Karpas-422 (cell line): ENCODE results near the gene SFXN1. TPM values are rescaled to one million over a fixed set of nuclear protein-coding genes. Genes with fewer than 3 reads are reported as not detected.
A peak's percentile ranks its signal among the peaks of the same experiment; 100 is the strongest.

Experiments used
- DNase-seq: peaks from one replicate; pipeline ENCODE4 v3.0.0-alpha.2; 2015
- H2AFZ ChIP-seq: fragments of 200-600 bp; sonication (generic); 2 replicates; pipeline ENCODE4 v1.6.1; 2014; ENCODE audit warnings: antibody characterized with exemption, low read length, mixed read lengths
- H3K27ac ChIP-seq: fragments of 200-600 bp; sonication (generic); 2 replicates; pipeline ENCODE4 v1.5.1; 2014; ENCODE audit warnings: mild to moderate bottlenecking, low read length, moderate library complexity
- H3K27me3 ChIP-seq: fragments of 200-600 bp; sonication (generic); 2 replicates; pipeline ENCODE4 v1.6.1; 2014; ENCODE audit warnings: low read length, mixed read lengths
- H3K36me3 ChIP-seq: fragments of 200-600 bp; sonication (generic); 2 replicates; pipeline ENCODE4 v1.6.1; 2014; ENCODE audit warnings: low read length, mixed read lengths; ENCODE audit not compliant: insufficient read depth
- H3K4me1 ChIP-seq: fragments of 200-600 bp; sonication (generic); 2 replicates; pipeline ENCODE4 v1.6.1; 2014; ENCODE audit warnings: mild to moderate bottlenecking, low read length, mixed read lengths
- H3K4me2 ChIP-seq: fragments of 200-600 bp; sonication (generic); 2 replicates; pipeline ENCODE4 v1.6.1; 2014; ENCODE audit warnings: low read length, low read depth, mild to moderate bottlenecking; ENCODE audit not compliant: poor library complexity, severe bottlenecking
- H3K4me3 ChIP-seq: fragments of 200-600 bp; sonication (generic); 2 replicates; pipeline ENCODE4 v1.5.1; 2014; ENCODE audit warnings: mild to moderate bottlenecking, antibody characterized with exemption, low read length, mixed read lengths
- H3K79me2 ChIP-seq: fragments of 200-600 bp; sonication (generic); 2 replicates; pipeline ENCODE4 v1.6.1; 2014; ENCODE audit warnings: mild to moderate bottlenecking, low read length, mixed read lengths
- H3K9ac ChIP-seq: fragments of 200-600 bp; sonication (generic); 2 replicates; pipeline ENCODE4 v1.6.0; 2014; ENCODE audit warnings: low read length
- H3K9me2 ChIP-seq: fragments of 200-600 bp; sonication (generic), shearing (Covaris generic); replicated peaks from 2 replicates; pipeline ENCODE4 v1.6.0; 2014; ENCODE audit warnings: mild to moderate bottlenecking, low read length, moderate library complexity; ENCODE audit not compliant: insufficient read depth
- H3K9me3 ChIP-seq: fragments of 300-700, 200-600 bp; sonication (generic); 2 replicates; pipeline ENCODE4 v1.6.1; 2014; ENCODE audit warnings: low read length, mixed read lengths
- H4K20me1 ChIP-seq: fragments of 200-600 bp; sonication (generic); 2 replicates; pipeline ENCODE4 v1.6.1; 2014; ENCODE audit warnings: mild to moderate bottlenecking, antibody characterized with exemption, low read length, low read depth; ENCODE audit not compliant: insufficient read depth
- total RNA-seq: library from RNA; depleted of rRNA; stranded (reverse); fragments of >200 nt; shearing (Covaris generic); gene quantifications from 2 replicates; pipeline ENCODE4 v1.2.3, GENCODE V29; 2014; ENCODE audit warnings: low replicate concordance

Gene SFXN1
- total RNA-seq, 1 experiment from 2014 or later = 87.3 TPM

- Histone ChIP-seq H2AFZ (no peak overlapping the region), H3K9ac (no peak overlapping the region), H4K20me1 (no peaks in the 10 kb centered on the region), H3K4me2 (no peak overlapping the region), H3K9me3 (no peaks in the 10 kb centered on the region), H3K79me2 (no peaks in the 10 kb centered on the region), H3K27ac (no peak overlapping the region), H3K9me2 (no peaks in the 10 kb centered on the region), H3K4me1 (no peaks in the 10 kb centered on the region), H3K36me3 (no peaks in the 10 kb centered on the region), H3K27me3 (0 out of 2 replicates have a peak, but pooled peaks cover 2% of the 10 kb centered on the region), H3K4me3 (no peak overlapping the region)
- no peak for DNase-seq
Measured at GRCh38 chr5:175461370-175461769, 17.0 kb upstream of the SFXN1 start.

DNA sequence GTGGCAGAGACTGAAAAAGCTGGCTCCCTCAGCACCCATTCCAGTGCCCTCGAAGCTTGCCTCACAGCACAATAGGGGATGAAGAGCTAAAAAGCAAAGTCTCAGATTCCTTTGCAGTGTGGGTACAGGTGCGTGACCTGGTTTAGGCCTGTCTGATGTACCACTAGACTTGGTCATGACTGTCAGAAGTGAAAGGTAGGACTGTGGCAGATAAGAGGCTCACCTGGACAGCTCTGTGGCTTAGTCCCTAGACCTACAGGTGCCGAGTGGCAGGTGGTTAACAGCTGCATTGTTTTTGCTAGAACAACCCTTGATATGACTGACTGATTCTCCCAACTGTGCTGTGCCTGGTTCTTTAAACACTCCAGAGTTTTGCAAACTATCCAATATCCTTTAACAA is 14.7 kb upstream of the SFXN1 start:
- no peaks in the 10 kb centered on the region for H3K4me1 ChIP-seq
- H3K9ac ChIP-seq = no peak overlapping the region
- no peaks in the 10 kb centered on the region for H3K36me3 ChIP-seq
- no peaks in the 10 kb centered on the region for H3K9me3 ChIP-seq
- no peak overlapping the region for H3K4me2 ChIP-seq
- no peaks in the 10 kb centered on the region for H3K79me2 ChIP-seq
- H4K20me1 ChIP-seq = no peaks in the 10 kb centered on the region
- H2AFZ ChIP-seq = no peak overlapping the region
- H3K9me2 ChIP-seq = no peaks in the 10 kb centered on the region
- 0 out of 2 replicates have a peak, but pooled peaks cover 2% of the 10 kb centered on the region for H3K27me3 ChIP-seq
- no peak for DNase-seq
- no peak overlapping the region for H3K4me3 ChIP-seq
- no peak overlapping the region for H3K27ac ChIP-seq

DNA sequence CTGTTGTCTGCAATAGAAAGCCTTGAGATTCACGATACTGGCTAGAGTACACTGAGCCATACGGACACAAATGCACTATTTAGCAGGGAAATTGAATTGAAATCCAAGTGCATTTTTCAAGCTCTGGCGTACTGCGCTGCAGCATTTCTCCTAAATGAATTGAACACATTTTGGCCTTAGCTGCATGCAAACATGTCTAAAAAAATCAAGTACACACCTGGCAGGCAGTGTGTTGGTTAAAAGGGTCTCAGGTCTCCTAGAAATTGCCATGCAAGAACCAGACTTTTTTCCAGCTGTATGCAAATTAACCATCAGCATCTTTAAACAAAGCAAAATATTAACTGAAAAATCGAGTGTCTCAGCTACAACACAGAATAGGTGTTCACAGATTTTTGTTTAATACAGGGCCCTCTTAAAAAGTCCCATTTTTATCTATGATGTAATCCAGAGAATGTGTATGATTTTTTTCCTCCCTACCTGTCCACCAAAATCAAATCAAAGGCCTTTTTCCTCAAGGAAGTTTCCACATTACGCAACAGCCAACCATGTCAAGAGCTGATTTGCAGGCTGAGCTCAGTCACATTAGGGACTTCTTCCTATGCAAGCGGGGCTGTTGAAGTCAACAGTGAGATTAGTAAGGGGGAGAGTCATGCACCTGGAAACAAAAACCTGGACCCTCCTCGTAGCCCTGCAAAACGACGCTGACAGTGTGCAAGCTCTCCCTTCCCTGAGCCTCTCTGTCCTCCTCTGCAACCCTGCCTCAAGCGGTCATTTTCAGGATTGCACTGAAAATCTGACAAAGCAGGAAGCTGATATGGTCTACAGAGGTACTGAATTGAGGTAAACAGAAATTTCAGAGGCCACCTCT is 14.1 kb upstream of the SFXN1 start:
- peak; percentile 85 for DNase-seq
- Histone ChIP-seq H3K27ac (no peak overlapping the region), H3K36me3 (no peaks in the 10 kb centered on the region), H3K9me2 (no peaks in the 10 kb centered on the region), H3K27me3 (0 out of 2 replicates have a peak, but pooled peaks cover 2% of the 10 kb centered on the region), H3K4me2 (no peak overlapping the region), H3K79me2 (no peaks in the 10 kb centered on the region), H3K9ac (no peak overlapping the region), H3K4me1 (no peaks in the 10 kb centered on the region), H4K20me1 (no peaks in the 10 kb centered on the region), H2AFZ (no peak overlapping the region), H3K4me3 (no peak overlapping the region), H3K9me3 (no peaks in the 10 kb centered on the region)

DNA sequence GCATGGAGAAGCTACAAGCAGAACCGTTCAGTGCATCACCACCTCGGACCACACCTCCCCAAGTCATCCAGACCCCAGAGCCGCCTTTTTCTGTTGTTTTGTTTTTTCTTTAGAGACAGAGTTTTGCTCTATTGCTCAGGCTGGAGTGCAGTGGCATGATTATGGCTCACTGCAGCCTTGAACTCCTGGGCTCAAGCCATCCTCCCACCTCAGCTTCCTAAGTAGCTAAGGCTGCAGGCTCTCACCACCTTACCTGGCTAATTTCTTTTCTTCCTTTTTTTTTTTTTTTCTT is 13.5 kb upstream of the SFXN1 start:
- H3K27ac ChIP-seq = no peak overlapping the region
- H4K20me1 ChIP-seq = no peaks in the 10 kb centered on the region
- H3K79me2 ChIP-seq = no peaks in the 10 kb centered on the region
- no peak overlapping the region for H3K4me2 ChIP-seq
- H3K27me3 ChIP-seq = 0 out of 2 replicates have a peak, but pooled peaks cover 2% of the 10 kb centered on the region
- H3K9me3 ChIP-seq = no peaks in the 10 kb centered on the region
- H3K4me1 ChIP-seq = no peaks in the 10 kb centered on the region
- no peak for DNase-seq
- no peaks in the 10 kb centered on the region for H3K9me2 ChIP-seq
- no peak overlapping the region for H3K9ac ChIP-seq
- H3K36me3 ChIP-seq = no peaks in the 10 kb centered on the region
- H2AFZ ChIP-seq = no peak overlapping the region
- H3K4me3 ChIP-seq = no peak overlapping the region

- no peaks in the 10 kb centered on the region for H4K20me1 ChIP-seq
- no peaks in the 10 kb centered on the region for H3K4me1 ChIP-seq
- H3K4me3 ChIP-seq = no peak overlapping the region
Measured at GRCh38 chr5:175465282-175465681, 13.1 kb upstream of the SFXN1 start.

DNA sequence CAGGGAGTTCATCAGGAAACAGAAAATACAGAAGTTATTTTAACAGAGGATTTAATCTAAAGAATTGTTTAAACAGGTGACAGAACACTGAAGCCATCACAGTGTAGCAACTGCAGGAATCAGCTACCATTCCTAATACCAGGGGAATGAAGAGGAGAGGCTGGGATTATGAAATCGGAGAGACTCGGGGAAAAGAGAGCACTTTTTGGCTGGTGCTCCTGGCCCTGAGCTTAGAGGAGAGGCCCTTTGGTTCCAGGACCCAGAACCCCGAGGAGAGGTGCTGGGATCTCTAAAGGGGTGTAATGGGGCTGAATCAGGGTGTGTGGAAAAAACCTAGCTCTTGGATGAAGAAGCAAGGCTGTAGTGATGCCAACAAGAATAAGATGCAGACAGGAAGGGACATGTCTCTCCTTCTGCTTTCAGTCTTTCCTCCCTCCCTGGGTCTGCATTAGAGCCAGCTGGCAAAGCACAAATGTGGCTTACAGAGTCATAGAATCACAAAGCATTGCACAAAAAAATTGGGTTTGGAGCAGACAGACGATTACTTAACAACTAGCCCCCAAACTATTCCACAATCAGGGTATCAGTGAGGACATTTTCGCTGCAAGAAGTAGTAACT is 11.6 kb upstream of the SFXN1 start:
- H4K20me1 ChIP-seq = no peaks in the 10 kb centered on the region
- no peaks in the 10 kb centered on the region for H3K4me1 ChIP-seq
- 0 out of 2 replicates have a peak, but pooled peaks cover 2% of the 10 kb centered on the region for H3K27me3 ChIP-seq
- DNase-seq = no peak
- no peaks in the 10 kb centered on the region for H3K79me2 ChIP-seq
- no peak overlapping the region for H3K4me3 ChIP-seq
- H3K27ac ChIP-seq = no peak overlapping the region
- no peaks in the 10 kb centered on the region for H3K9me2 ChIP-seq
- no peak overlapping the region for H3K4me2 ChIP-seq
- no peak overlapping the region for H2AFZ ChIP-seq
- H3K9ac ChIP-seq = no peak overlapping the region
- no peaks in the 10 kb centered on the region for H3K36me3 ChIP-seq
- no peaks in the 10 kb centered on the region for H3K9me3 ChIP-seq

More at GRCh38 chr5:175465282-175465681, 13.1 kb upstream of the SFXN1 start:
- DNase-seq = no peak
- no peaks in the 10 kb centered on the region for H3K9me2 ChIP-seq
- H3K9ac ChIP-seq = no peak overlapping the region
- no peaks in the 10 kb centered on the region for H3K36me3 ChIP-seq
- no peak overlapping the region for H3K4me2 ChIP-seq
- no peaks in the 10 kb centered on the region for H3K9me3 ChIP-seq
- no peak overlapping the region for H3K27ac ChIP-seq
- H3K79me2 ChIP-seq = no peaks in the 10 kb centered on the region
- no peak overlapping the region for H2AFZ ChIP-seq
- H3K27me3 ChIP-seq = 0 out of 2 replicates have a peak, but pooled peaks cover 2% of the 10 kb centered on the region

- no peak overlapping the region for H3K4me2 ChIP-seq
- no peaks in the 10 kb centered on the region for H3K4me1 ChIP-seq
- DNase-seq = no peak
- H3K36me3 ChIP-seq = no peaks in the 10 kb centered on the region
- no peaks in the 10 kb centered on the region for H3K79me2 ChIP-seq
- no peak overlapping the region for H3K27ac ChIP-seq
- 0 out of 2 replicates have a peak, but pooled peaks cover 2% of the 10 kb centered on the region for H3K27me3 ChIP-seq
- H2AFZ ChIP-seq = no peak overlapping the region
- H4K20me1 ChIP-seq = no peaks in the 10 kb centered on the region
- no peak overlapping the region for H3K9ac ChIP-seq
- H3K9me2 ChIP-seq = no peaks in the 10 kb centered on the region
- H3K9me3 ChIP-seq = no peaks in the 10 kb centered on the region
- H3K4me3 ChIP-seq = no peak overlapping the region
Measured at GRCh38 chr5:175467983-175468690, 10.2 kb upstream of the SFXN1 start.

- DNase-seq = no peak
- H3K9me2 ChIP-seq = no peaks in the 10 kb centered on the region
- H3K9me3 ChIP-seq = no peaks in the 10 kb centered on the region
- no peak overlapping the region for H3K4me2 ChIP-seq
- H3K4me1 ChIP-seq = no peaks in the 10 kb centered on the region
- H2AFZ ChIP-seq = no peak overlapping the region
- H3K79me2 ChIP-seq = no peaks in the 10 kb centered on the region
- H3K36me3 ChIP-seq = no peaks in the 10 kb centered on the region
- no peak overlapping the region for H3K4me3 ChIP-seq
- no peak overlapping the region for H3K9ac ChIP-seq
- no peaks in the 10 kb centered on the region for H4K20me1 ChIP-seq
- 0 out of 2 replicates have a peak, but pooled peaks cover 2% of the 10 kb centered on the region for H3K27me3 ChIP-seq
- H3K27ac ChIP-seq = no peak overlapping the region
Measured at GRCh38 chr5:175468892-175469291, 9.5 kb upstream of the SFXN1 start.
